AG20443 (cell line): ENCODE data around the gene DAPP1.
"Not testable (repeated sequence)": the region's sequence is repeated elsewhere in the genome, so short reads cannot be mapped to it uniquely, and the experiment has no call there.

Experiments
- DNase-seq: peaks from one replicate; pipeline ENCODE4 v3.0.0; 2012; ENCODE audit warnings: low spot score, mixed read lengths

The DAPP1 gene

GRCh38 chr4:99816545-99817308 is at the start of gene DAPP1:
TSS of gene DAPP1 (plus strand) at chr4:99816827. CDS start at chr4:99816914, 87 bp downstream.
- DNase-seq: no peak

GRCh38 chr4:99770842-99771241 is 45.8 kb upstream of the DAPP1 start:
- DNase-seq: not testable (repeated sequence)

- DNase-seq: no peak
These were observed 32.7 kb upstream of the DAPP1 start for GRCh38 chr4:99783940-99784339.

GRCh38 chr4:99784842-99785241 is 31.8 kb upstream of the DAPP1 start:
- DNase-seq: no peak

- DNase-seq: no peak
These were observed 25.6 kb upstream of the DAPP1 start for GRCh38 chr4:99790796-99791617.

GRCh38 chr4:99800332-99801004 is 16.2 kb upstream of the DAPP1 start:
- DNase-seq: no peak

- DNase-seq: no peak
These were observed 15.5 kb upstream of the DAPP1 start for GRCh38 chr4:99801005-99801699.

- no peak for DNase-seq
These were observed 13.0 kb upstream of the DAPP1 start for GRCh38 chr4:99803566-99804101.

GRCh38 chr4:99806545-99806944 is 10.1 kb upstream of the DAPP1 start:
- no peak for DNase-seq

GRCh38 chr4:99807666-99808065 is 9.0 kb upstream of the DAPP1 start:
- DNase-seq: no peak

- DNase-seq: peak; percentile 62
These were observed 8.3 kb upstream of the DAPP1 start for GRCh38 chr4:99808260-99808857.

GRCh38 chr4:99809326-99809725 is 7.3 kb upstream of the DAPP1 start:
- no peak for DNase-seq

GRCh38 chr4:99810536-99810935 is 6.1 kb upstream of the DAPP1 start:
- DNase-seq: no peak

- no peak for DNase-seq
These were observed 5.5 kb upstream of the DAPP1 start for GRCh38 chr4:99811117-99811516.

- no peak for DNase-seq
These were observed 4.8 kb upstream of the DAPP1 start for GRCh38 chr4:99811850-99812249.

- no peak for DNase-seq
These were observed 1.0 kb upstream of the DAPP1 start for GRCh38 chr4:99815597-99816011.

- no peak for DNase-seq
These were observed 773 bp downstream of the DAPP1 start for GRCh38 chr4:99817309-99817890.

GRCh38 chr4:99818661-99819060 is 2.0 kb downstream of the DAPP1 start:
- no peak for DNase-seq

GRCh38 chr4:99821918-99822503 is 5.4 kb downstream of the DAPP1 start:
- DNase-seq: no peak

GRCh38 chr4:99822734-99823133 is 6.1 kb downstream of the DAPP1 start:
- DNase-seq: no peak
